Neural progenitor cell (in vitro differentiated cells): ENCODE measurements around the gene POLN. TPM values are rescaled to one million over a fixed set of nuclear protein-coding genes. Genes with fewer than 3 reads are reported as not detected.
A peak's percentile ranks its signal among the peaks of the same experiment; 100 is the strongest.

Experiments used
- DNase-seq: peaks from one replicate; pipeline ENCODE4 v3.0.0-alpha.2; 2016; ENCODE audit warnings: low spot score
- H2AFZ ChIP-seq: fragments of 200-600 bp; sonication (generic); replicated peaks from 2 replicates; pipeline ENCODE4 v1.6.1; 2016; ENCODE audit warnings: antibody characterized with exemption
- H3F3A ChIP-seq: fragments of 200-600 bp; sonication (generic); 2 replicates; pipeline ENCODE4 v1.6.1; 2016; ENCODE audit warnings: antibody characterized with exemption, low read depth
- H3K27ac ChIP-seq: fragments of 200-600 bp; sonication (generic); 2 replicates; pipeline ENCODE4 v1.5.1; 2016; ENCODE audit warnings: mild to moderate bottlenecking
- H3K27me3 ChIP-seq: fragments of 200-600 bp; sonication (generic); 2 replicates; pipeline ENCODE4 v1.6.1; 2016; ENCODE audit warnings: mild to moderate bottlenecking, moderate library complexity
- H3K36me3 ChIP-seq: fragments of 200-600 bp; sonication (generic); 2 replicates; pipeline ENCODE4 v1.5.1; 2016
- H3K4me1 ChIP-seq: fragments of 200-600 bp; sonication (generic); 2 replicates; pipeline ENCODE4 v1.6.1; 2016; ENCODE audit warnings: mixed run types
- H3K4me2 ChIP-seq: fragments of 200-600 bp; sonication (generic); 2 replicates; pipeline ENCODE4 v1.6.1; 2016
- H3K4me3 ChIP-seq: fragments of 200-600 bp; sonication (generic); 2 replicates; pipeline ENCODE4 v1.5.1; 2016
- H3K79me2 ChIP-seq: fragments of 200-600 bp; sonication (generic); 2 replicates; pipeline ENCODE4 v1.6.1; 2016; ENCODE audit warnings: low read depth
- H3K9ac ChIP-seq: fragments of 200-600 bp; sonication (generic); 2 replicates; pipeline ENCODE4 v1.6.1; 2016
- H3K9me3 ChIP-seq: fragments of 200-600 bp; sonication (generic); 2 replicates; pipeline ENCODE4 v1.5.1; 2016; ENCODE audit warnings: low read depth
- H4K20me1 ChIP-seq: fragments of 200-600 bp; sonication (generic); 2 replicates; pipeline ENCODE4 v1.6.1; 2016; ENCODE audit warnings: low read depth
- H3K27ac Mint-ChIP-seq: 3 replicates; pipeline ENCODE4 v1.8.0; 2021; ENCODE audit warnings: mixed read lengths
- H3K27me3 Mint-ChIP-seq: 2 replicates; pipeline ENCODE4 v1.8.0; 2022; ENCODE audit warnings: low read depth, mild to moderate bottlenecking, inconsistent platforms, moderate library complexity, mixed read lengths; ENCODE audit not compliant: insufficient read depth
- H3K36me3 Mint-ChIP-seq: 3 replicates; pipeline ENCODE4 v1.8.0; 2021; ENCODE audit warnings: mixed read lengths
- H3K4me1 Mint-ChIP-seq: 3 replicates; pipeline ENCODE4 v1.8.0; 2021; ENCODE audit warnings: mixed read lengths
- H3K4me3 Mint-ChIP-seq: 3 replicates; pipeline ENCODE4 v1.8.0; 2021; ENCODE audit warnings: mild to moderate bottlenecking, moderate library complexity, mixed read lengths
- H3K9me3 Mint-ChIP-seq: 3 replicates; pipeline ENCODE4 v1.8.0; 2020; ENCODE audit warnings: mixed read lengths
- CTCF ChIP-seq: fragments of 200-600 bp; sonication (generic); IDR thresholded peaks from 2 replicates; pipeline ENCODE4 v1.5.1; 2017; ENCODE audit warnings: antibody characterized with exemption, mild to moderate bottlenecking
- EZH2 ChIP-seq: fragments of 200-600 bp; sonication (generic); IDR thresholded peaks from 2 replicates; pipeline ENCODE4 v1.6.1; 2017; ENCODE audit warnings: antibody characterized with exemption, mild to moderate bottlenecking, moderate library complexity
- EZH2phosphoT487 ChIP-seq: fragments of 200-600 bp; sonication (generic); IDR thresholded peaks from 2 replicates; pipeline ENCODE4 v1.6.1; 2017; ENCODE audit warnings: antibody characterized with exemption
- total RNA-seq: library from RNA; depleted of rRNA; stranded (reverse); fragments of >200 nt; gene quantifications from 2 replicates; pipeline ENCODE4 v1.2.3, GENCODE V29; 2015; ENCODE audit warnings: low replicate concordance

The POLN gene
- total RNA-seq, 1 donor from 2014 or later, result 1.7 TPM

- peaks cover 9% of the 10 kb centered on the region for H3K4me1 Mint-ChIP-seq
- H3K79me2 ChIP-seq, result no peaks in the 10 kb centered on the region
- TF ChIP-seq CTCF (no peak), EZH2 (no peak), EZH2phosphoT487 (no peak)
- peaks cover 13% of the 10 kb centered on the region for H3K4me1 ChIP-seq
- no peaks in the 10 kb centered on the region for H3K9me3 Mint-ChIP-seq
- H3K4me3 Mint-ChIP-seq, result peak overlapping the region; percentile 55
- no peaks in the 10 kb centered on the region for H3K36me3 Mint-ChIP-seq
- peaks cover 31% of the 10 kb centered on the region for H4K20me1 ChIP-seq
- no peaks in the 10 kb centered on the region for H3K9me3 ChIP-seq
- peaks cover 47% of the 10 kb centered on the region for H3K27me3 ChIP-seq
- no peak overlapping the region for H3K4me3 ChIP-seq
- no peak for DNase-seq
- no peak overlapping the region for H2AFZ ChIP-seq
- peaks cover 16% of the 10 kb centered on the region for H3F3A ChIP-seq
- H3K27me3 Mint-ChIP-seq, result peaks cover 9% of the 10 kb centered on the region
- no peaks in the 10 kb centered on the region for H3K36me3 ChIP-seq
- no peak overlapping the region for H3K9ac ChIP-seq
- H3K4me2 ChIP-seq, result no peak overlapping the region
- no peak overlapping the region for H3K27ac Mint-ChIP-seq
- H3K27ac ChIP-seq, result no peak overlapping the region
Observed at GRCh38 chr4:2062168-2062807, 179.6 kb downstream of the POLN start.

GRCh38 chr4:2061186-2062131 lies 180.5 kb downstream of the POLN start:
- peak overlapping the region; percentile 40 for H3K4me3 ChIP-seq
- no peak overlapping the region for H3K27ac ChIP-seq
- Mint-ChIP-seq H3K9me3 (no peaks in the 10 kb centered on the region), H3K4me3 (peak overlapping the region; percentile 53), H3K27me3 (peaks cover 12% of the 10 kb centered on the region), H3K36me3 (no peaks in the 10 kb centered on the region), H3K4me1 (peaks cover 12% of the 10 kb centered on the region), H3K27ac (no peak overlapping the region)
- H3K4me1 ChIP-seq, result peaks cover 13% of the 10 kb centered on the region
- no peak overlapping the region for H3K9ac ChIP-seq
- H3K9me3 ChIP-seq, result no peaks in the 10 kb centered on the region
- no peak overlapping the region for H2AFZ ChIP-seq
- TF ChIP-seq CTCF, result no peak
- no peak for TF ChIP-seq EZH2phosphoT487
- no peak for TF ChIP-seq EZH2
- no peaks in the 10 kb centered on the region for H3K79me2 ChIP-seq
- peak overlapping the region; percentile 84 for H3K4me2 ChIP-seq
- H3K27me3 ChIP-seq, result peaks cover 55% of the 10 kb centered on the region
- H3K36me3 ChIP-seq, result no peaks in the 10 kb centered on the region
- H4K20me1 ChIP-seq, result peaks cover 31% of the 10 kb centered on the region
- no peak for DNase-seq
- H3F3A ChIP-seq, result peaks cover 16% of the 10 kb centered on the region

GRCh38 chr4:2060611-2061185 lies 181.2 kb downstream of the POLN start:
- peak; percentile 65 for DNase-seq
- no peaks in the 10 kb centered on the region for H3K79me2 ChIP-seq
- H3K36me3 ChIP-seq, result no peaks in the 10 kb centered on the region
- peaks cover 63% of the 10 kb centered on the region for H3K27me3 ChIP-seq
- H3K9me3 ChIP-seq, result no peaks in the 10 kb centered on the region
- TF ChIP-seq CTCF, result no peak
- TF ChIP-seq EZH2phosphoT487, result peak; percentile 67
- peak; percentile 86 for TF ChIP-seq EZH2
- H3F3A ChIP-seq, result peaks cover 16% of the 10 kb centered on the region
- H3K9me3 Mint-ChIP-seq, result no peaks in the 10 kb centered on the region
- H4K20me1 ChIP-seq, result peaks cover 31% of the 10 kb centered on the region
- peaks cover 12% of the 10 kb centered on the region for H3K4me1 Mint-ChIP-seq
- peaks cover 14% of the 10 kb centered on the region for H3K27me3 Mint-ChIP-seq
- H3K9ac ChIP-seq, result no peak overlapping the region
- H3K4me1 ChIP-seq, result peaks cover 13% of the 10 kb centered on the region
- H3K36me3 Mint-ChIP-seq, result no peaks in the 10 kb centered on the region
- no peak overlapping the region for H2AFZ ChIP-seq
- H3K4me3 Mint-ChIP-seq, result peak overlapping the region; percentile 69
- no peak overlapping the region for H3K27ac Mint-ChIP-seq
- H3K27ac ChIP-seq, result no peak overlapping the region
- H3K4me2 ChIP-seq, result peak overlapping the region; percentile 84
- H3K4me3 ChIP-seq, result peak overlapping the region; percentile 40
